ENCODE results near the gene DHRS7C.

- no peak for TF ChIP-seq CTCF (conservative IDR thresholded peaks at IDR 0.05)
- TF ChIP-seq ZFX (IDR thresholded peaks at IDR 0.05): no peak
These were observed 919 bp upstream of the DHRS7C start for GRCh38 chr17:9792181-9792840.
